Measurements from ENCODE around the gene ZMIZ1. TPM values are rescaled to one million over a fixed set of nuclear protein-coding genes. Genes with fewer than 3 reads are reported as not detected.
A peak's percentile ranks its signal among the peaks of the same experiment; 100 is the strongest.
"Not testable (repeated sequence)": the region's sequence is repeated elsewhere in the genome, so short reads cannot be mapped to it uniquely, and the experiment has no call there.

The ZMIZ1 gene
- total and polyA plus RNA-seq, 4 donors, result 3.9 to 19.1 (median 9.8) TPM

DNA sequence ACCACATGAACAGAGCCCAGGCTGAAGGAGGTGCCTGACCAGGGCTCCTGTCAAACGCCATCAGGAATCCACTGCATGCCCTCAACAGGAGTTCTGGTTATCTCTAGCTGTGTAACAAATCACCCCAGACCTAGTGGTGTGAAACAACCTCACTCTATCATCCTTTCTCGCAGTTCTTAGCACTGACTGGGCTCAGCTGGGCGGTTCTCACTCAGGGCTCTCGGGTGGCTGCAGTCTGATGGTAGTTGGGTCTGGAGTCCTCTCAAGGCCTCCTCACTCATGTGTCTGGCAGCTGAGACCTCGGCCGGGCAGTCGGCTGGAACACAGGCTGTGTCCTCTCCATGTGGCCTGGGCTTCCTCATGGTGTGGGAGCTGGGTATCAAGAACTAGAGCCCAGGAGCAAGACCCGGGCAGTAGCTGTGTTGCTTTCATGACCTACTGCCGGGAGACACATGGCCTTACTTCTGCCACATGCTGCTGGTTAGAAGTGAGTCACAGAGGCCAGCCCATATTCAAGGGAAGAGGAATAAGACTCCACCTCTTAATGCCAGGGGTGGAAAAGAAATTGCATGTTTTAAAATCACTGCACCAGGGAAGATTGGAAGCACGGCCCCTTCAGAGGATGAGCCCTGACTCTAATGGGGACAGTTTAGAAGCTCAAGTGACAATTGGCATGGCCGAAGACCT lies 269.2 kb downstream of the ZMIZ1 start:
- peaks cover 16 to 62% (median 53%) of the 10 kb centered on the region in 4 donors for H3K4me1 ChIP-seq (ENCODE audit: control insufficient read depth in 4 of 4, insufficient read depth in 4 of 4, low read length in 3 of 4)
- not testable (repeated sequence) for H3K9ac ChIP-seq (ENCODE audit: low read depth in 1 of 2, low read length in 2 of 2); H3K4me3 ChIP-seq (ENCODE audit: low read depth in 1 of 3, low read length in 3 of 3); H3K27me3 ChIP-seq (ENCODE audit: control insufficient read depth in 4 of 4, insufficient read depth in 4 of 4, low read length in 3 of 4); H3K36me3 ChIP-seq (ENCODE audit: control insufficient read depth in 4 of 4, insufficient read depth in 3 of 4, low read depth in 1 of 4, low read length in 3 of 4); H3K27ac ChIP-seq (ENCODE audit: low read depth in 1 of 2, low read length in 2 of 2); DNase-seq (ENCODE audit: low spot score); H3K9me3 ChIP-seq (ENCODE audit: control insufficient read depth in 4 of 4, low read length in 3 of 4)
- 97% methylated on average over 7 of the region's 11 CpGs for WGBS

DNA sequence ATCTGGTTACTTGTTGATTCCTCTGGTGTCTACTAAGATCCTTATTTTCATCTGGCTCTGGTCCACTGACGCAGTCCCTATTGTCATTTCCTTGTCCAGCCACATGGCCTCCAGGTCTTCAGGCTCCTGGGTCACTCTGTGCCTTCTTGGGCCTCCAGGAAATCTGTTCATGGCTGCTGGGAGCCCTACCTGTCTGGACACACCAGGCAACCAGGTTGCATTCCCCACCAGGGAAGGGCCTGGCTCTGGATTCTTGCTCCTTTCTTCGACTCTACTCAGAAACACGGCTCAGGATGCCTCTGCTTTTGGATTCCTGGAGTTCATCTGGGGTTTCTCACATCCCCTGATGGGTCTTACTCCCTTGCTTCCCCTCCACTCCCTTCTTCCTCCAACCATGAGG lies 270.5 kb downstream of the ZMIZ1 start:
- Histone ChIP-seq H3K4me1 (ENCODE audit: control insufficient read depth in 4 of 4, insufficient read depth in 4 of 4, low read length in 3 of 4) (peaks cover 17 to 69% (median 62%) of the 10 kb centered on the region in 4 donors), H3K9me3 (ENCODE audit: control insufficient read depth in 4 of 4, low read length in 3 of 4) (no peaks in the 10 kb centered on the region), H3K9ac (ENCODE audit: low read depth in 1 of 2, low read length in 2 of 2) (no peak overlapping the region), H3K4me3 (ENCODE audit: low read depth in 1 of 3, low read length in 3 of 3) (no peak overlapping the region), H3K27me3 (ENCODE audit: control insufficient read depth in 4 of 4, insufficient read depth in 4 of 4, low read length in 3 of 4) (no peaks in the 10 kb centered on the region), H3K27ac (ENCODE audit: low read depth in 1 of 2, low read length in 2 of 2) (no peak overlapping the region), H3K36me3 (ENCODE audit: control insufficient read depth in 4 of 4, insufficient read depth in 3 of 4, low read depth in 1 of 4, low read length in 3 of 4) (no peaks in the 10 kb centered on the region)
- no peak for DNase-seq (ENCODE audit: low spot score)
- 97% methylated on average over 3 of the region's 3 CpGs for WGBS
- TF ChIP-seq, protein P1, sequence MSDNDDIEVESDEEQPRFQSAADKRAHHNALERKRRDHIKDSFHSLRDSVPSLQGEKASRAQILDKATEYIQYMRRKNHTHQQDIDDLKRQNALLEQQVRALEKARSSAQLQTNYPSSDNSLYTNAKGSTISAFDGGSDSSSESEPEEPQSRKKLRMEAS (IDR thresholded peaks at IDR 0.05), result no peak
- no peak for TF ChIP-seq HNF4A (conservative IDR thresholded peaks at IDR 0.05)
- no peak for TF ChIP-seq RAD21 (IDR thresholded peaks at IDR 0.05)
- TF ChIP-seq, protein P2, sequence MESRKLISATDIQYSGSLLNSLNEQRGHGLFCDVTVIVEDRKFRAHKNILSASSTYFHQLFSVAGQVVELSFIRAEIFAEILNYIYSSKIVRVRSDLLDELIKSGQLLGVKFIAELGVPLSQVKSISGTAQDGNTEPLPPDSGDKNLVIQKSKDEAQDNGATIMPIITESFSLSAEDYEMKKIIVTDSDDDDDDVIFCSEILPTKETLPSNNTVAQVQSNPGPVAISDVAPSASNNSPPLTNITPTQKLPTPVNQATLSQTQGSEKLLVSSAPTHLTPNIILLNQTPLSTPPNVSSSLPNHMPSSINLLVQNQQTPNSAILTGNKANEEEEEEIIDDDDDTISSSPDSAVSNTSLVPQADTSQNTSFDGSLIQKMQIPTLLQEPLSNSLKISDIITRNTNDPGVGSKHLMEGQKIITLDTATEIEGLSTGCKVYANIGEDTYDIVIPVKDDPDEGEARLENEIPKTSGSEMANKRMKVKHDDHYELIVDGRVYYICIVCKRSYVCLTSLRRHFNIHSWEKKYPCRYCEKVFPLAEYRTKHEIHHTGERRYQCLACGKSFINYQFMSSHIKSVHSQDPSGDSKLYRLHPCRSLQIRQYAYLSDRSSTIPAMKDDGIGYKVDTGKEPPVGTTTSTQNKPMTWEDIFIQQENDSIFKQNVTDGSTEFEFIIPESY (IDR thresholded peaks at IDR 0.05), result no peak

DNA sequence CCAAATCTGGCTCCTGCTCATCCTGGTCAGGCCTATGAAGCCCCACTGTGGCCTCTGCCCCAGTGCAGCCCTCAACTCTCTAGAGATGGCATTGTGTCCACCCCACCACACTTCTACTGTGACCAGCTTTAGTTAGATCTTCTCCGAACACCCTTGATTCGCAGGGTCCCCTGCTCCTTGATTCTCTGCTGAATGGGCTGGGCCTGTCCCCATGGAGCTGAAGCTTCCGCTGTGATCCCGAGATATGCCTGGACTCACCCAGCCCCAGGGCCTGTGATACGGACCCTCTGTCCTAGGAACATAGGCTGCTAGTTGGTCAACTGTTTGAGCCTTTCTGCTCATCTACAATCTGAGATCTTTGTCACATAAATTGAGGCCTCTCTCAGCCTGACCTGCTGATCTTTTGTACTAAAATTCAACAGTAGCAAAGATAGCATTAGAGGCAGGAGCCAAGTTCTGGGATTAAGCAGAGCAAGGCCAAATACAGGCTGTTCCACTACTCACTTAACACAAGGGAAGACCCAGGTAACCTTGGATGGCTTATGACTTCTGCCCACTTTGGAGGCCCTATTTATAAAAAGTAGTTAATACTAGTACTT lies 272.0 kb downstream of the ZMIZ1 start:
- DNase-seq (ENCODE audit: low spot score), result no peak
- WGBS, result 73% methylated on average over 5 of the region's 5 CpGs
- TF ChIP-seq, protein P2 (IDR thresholded peaks at IDR 0.05), result no peak
- TF ChIP-seq SP1 (IDR thresholded peaks at IDR 0.05), result peak; percentile 18
- TF ChIP-seq, protein P1 (IDR thresholded peaks at IDR 0.05), result no peak
- TF ChIP-seq FOXA1 (IDR thresholded peaks at IDR 0.05), result no peak
- TF ChIP-seq, protein P3, sequence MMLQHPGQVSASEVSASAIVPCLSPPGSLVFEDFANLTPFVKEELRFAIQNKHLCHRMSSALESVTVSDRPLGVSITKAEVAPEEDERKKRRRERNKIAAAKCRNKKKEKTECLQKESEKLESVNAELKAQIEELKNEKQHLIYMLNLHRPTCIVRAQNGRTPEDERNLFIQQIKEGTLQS (IDR thresholded peaks at IDR 0.05), result no peak
- TF ChIP-seq, protein P4, sequence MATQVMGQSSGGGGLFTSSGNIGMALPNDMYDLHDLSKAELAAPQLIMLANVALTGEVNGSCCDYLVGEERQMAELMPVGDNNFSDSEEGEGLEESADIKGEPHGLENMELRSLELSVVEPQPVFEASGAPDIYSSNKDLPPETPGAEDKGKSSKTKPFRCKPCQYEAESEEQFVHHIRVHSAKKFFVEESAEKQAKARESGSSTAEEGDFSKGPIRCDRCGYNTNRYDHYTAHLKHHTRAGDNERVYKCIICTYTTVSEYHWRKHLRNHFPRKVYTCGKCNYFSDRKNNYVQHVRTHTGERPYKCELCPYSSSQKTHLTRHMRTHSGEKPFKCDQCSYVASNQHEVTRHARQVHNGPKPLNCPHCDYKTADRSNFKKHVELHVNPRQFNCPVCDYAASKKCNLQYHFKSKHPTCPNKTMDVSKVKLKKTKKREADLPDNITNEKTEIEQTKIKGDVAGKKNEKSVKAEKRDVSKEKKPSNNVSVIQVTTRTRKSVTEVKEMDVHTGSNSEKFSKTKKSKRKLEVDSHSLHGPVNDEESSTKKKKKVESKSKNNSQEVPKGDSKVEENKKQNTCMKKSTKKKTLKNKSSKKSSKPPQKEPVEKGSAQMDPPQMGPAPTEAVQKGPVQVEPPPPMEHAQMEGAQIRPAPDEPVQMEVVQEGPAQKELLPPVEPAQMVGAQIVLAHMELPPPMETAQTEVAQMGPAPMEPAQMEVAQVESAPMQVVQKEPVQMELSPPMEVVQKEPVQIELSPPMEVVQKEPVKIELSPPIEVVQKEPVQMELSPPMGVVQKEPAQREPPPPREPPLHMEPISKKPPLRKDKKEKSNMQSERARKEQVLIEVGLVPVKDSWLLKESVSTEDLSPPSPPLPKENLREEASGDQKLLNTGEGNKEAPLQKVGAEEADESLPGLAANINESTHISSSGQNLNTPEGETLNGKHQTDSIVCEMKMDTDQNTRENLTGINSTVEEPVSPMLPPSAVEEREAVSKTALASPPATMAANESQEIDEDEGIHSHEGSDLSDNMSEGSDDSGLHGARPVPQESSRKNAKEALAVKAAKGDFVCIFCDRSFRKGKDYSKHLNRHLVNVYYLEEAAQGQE (IDR thresholded peaks at IDR 0.05), result no peak
- TF ChIP-seq RAD21 (IDR thresholded peaks at IDR 0.05), result no peak
- peak; percentile 20 to 50 for TF ChIP-seq HNF4A (conservative IDR thresholded peaks at IDR 0.05)
- no peak for TF ChIP-seq JUND (IDR thresholded peaks at IDR 0.05)
- TF ChIP-seq NR2F2 (IDR thresholded peaks at IDR 0.05), result peak; percentile 46
- no peak for TF ChIP-seq GABPA (IDR thresholded peaks at IDR 0.05 in 1 of 2, conservative IDR thresholded peaks at IDR 0.05 in 1 of 2)
- TF ChIP-seq YY1 (IDR thresholded peaks at IDR 0.05), result no peak
- no peak for TF ChIP-seq FOXA2 (IDR thresholded peaks at IDR 0.05)
- no peak for TF ChIP-seq HNF4G (IDR thresholded peaks at IDR 0.05)
- no peak for TF ChIP-seq EGR1 (IDR thresholded peaks at IDR 0.05; ENCODE audit: low read depth in 2 of 2)
- TF ChIP-seq, protein P5, sequence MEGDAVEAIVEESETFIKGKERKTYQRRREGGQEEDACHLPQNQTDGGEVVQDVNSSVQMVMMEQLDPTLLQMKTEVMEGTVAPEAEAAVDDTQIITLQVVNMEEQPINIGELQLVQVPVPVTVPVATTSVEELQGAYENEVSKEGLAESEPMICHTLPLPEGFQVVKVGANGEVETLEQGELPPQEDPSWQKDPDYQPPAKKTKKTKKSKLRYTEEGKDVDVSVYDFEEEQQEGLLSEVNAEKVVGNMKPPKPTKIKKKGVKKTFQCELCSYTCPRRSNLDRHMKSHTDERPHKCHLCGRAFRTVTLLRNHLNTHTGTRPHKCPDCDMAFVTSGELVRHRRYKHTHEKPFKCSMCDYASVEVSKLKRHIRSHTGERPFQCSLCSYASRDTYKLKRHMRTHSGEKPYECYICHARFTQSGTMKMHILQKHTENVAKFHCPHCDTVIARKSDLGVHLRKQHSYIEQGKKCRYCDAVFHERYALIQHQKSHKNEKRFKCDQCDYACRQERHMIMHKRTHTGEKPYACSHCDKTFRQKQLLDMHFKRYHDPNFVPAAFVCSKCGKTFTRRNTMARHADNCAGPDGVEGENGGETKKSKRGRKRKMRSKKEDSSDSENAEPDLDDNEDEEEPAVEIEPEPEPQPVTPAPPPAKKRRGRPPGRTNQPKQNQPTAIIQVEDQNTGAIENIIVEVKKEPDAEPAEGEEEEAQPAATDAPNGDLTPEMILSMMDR (IDR thresholded peaks at IDR 0.05; ENCODE audit: low read depth, low read length, missing input control), result no peak

More for the DNA sequence above, 272.0 kb downstream of the ZMIZ1 start:
- H3K36me3 ChIP-seq (ENCODE audit: control insufficient read depth in 4 of 4, insufficient read depth in 3 of 4, low read depth in 1 of 4, low read length in 3 of 4), result no peaks in the 10 kb centered on the region
- H3K9me3 ChIP-seq (ENCODE audit: control insufficient read depth in 4 of 4, low read length in 3 of 4), result no peaks in the 10 kb centered on the region
- H3K4me3 ChIP-seq (ENCODE audit: low read depth in 1 of 3, low read length in 3 of 3), result no peak overlapping the region
- peaks cover 13 to 66% (median 57%) of the 10 kb centered on the region in 4 donors for H3K4me1 ChIP-seq (ENCODE audit: control insufficient read depth in 4 of 4, insufficient read depth in 4 of 4, low read length in 3 of 4)
- no peak overlapping the region for H3K9ac ChIP-seq (ENCODE audit: low read depth in 1 of 2, low read length in 2 of 2)
- no peaks in the 10 kb centered on the region for H3K27me3 ChIP-seq (ENCODE audit: control insufficient read depth in 4 of 4, insufficient read depth in 4 of 4, low read length in 3 of 4)
- H3K27ac ChIP-seq (ENCODE audit: low read depth in 1 of 2, low read length in 2 of 2), result peak overlapping the region; percentile 9 to 17
